Stimulated activated CD4-positive, alpha-beta T cell treated with anti-CD3 and anti-CD28 coated beads, Interleukin-4, amount 100 ng/mL, for 4 hours (primary cell): ENCODE data around the gene KCTD15.

Source experiments
- DNase-seq, 2 experiments: peaks; one replicate each; pipeline ENCODE4 v3.0.0-alpha.2; 2020

The KCTD15 gene

GRCh38 chr19:33796164-33796875, at the start of gene KCTD15:
TSS of gene KCTD15 (plus strand) at chr19:33796870. CDS start at chr19:33800455, 3,585 bp downstream.
- peak; percentile 21 to 39 for DNase-seq

- no peak for DNase-seq
Observed at GRCh38 chr19:33747273-33747672, 49.4 kb upstream of the KCTD15 start.

GRCh38 chr19:33748231-33748630, 48.4 kb upstream of the KCTD15 start:
- no peak for DNase-seq

GRCh38 chr19:33749016-33749415, 47.7 kb upstream of the KCTD15 start:
- DNase-seq: no peak

- DNase-seq: no peak
Observed at GRCh38 chr19:33749619-33750175, 47.0 kb upstream of the KCTD15 start.

GRCh38 chr19:33750587-33751435, 45.9 kb upstream of the KCTD15 start:
- no peak for DNase-seq

GRCh38 chr19:33751436-33751770, 45.3 kb upstream of the KCTD15 start:
- no peak for DNase-seq

- DNase-seq: no peak
Observed at GRCh38 chr19:33752018-33752800, 44.5 kb upstream of the KCTD15 start.

GRCh38 chr19:33752945-33753344, 43.7 kb upstream of the KCTD15 start:
- no peak for DNase-seq

GRCh38 chr19:33754361-33754760, 42.3 kb upstream of the KCTD15 start:
- DNase-seq: no peak

GRCh38 chr19:33755099-33756035, 41.3 kb upstream of the KCTD15 start:
- DNase-seq: no peak

- DNase-seq: no peak
Observed at GRCh38 chr19:33756177-33756576, 40.5 kb upstream of the KCTD15 start.

GRCh38 chr19:33758541-33759013, 38.1 kb upstream of the KCTD15 start:
- DNase-seq: no peak

- DNase-seq: no peak
Observed at GRCh38 chr19:33759356-33759755, 37.3 kb upstream of the KCTD15 start.

GRCh38 chr19:33763633-33764371, 32.9 kb upstream of the KCTD15 start:
- no peak for DNase-seq

- DNase-seq: no peak
Observed at GRCh38 chr19:33766623-33767022, 30.0 kb upstream of the KCTD15 start.

- peak in 1 of 2 experiments; percentile 27 for DNase-seq
Observed at GRCh38 chr19:33767898-33768413, 28.7 kb upstream of the KCTD15 start.

GRCh38 chr19:33769208-33769607, 27.5 kb upstream of the KCTD15 start:
- DNase-seq: no peak

- DNase-seq: no peak
Observed at GRCh38 chr19:33770107-33770506, 26.6 kb upstream of the KCTD15 start.

- DNase-seq: peak; percentile 38 to 62
Observed at GRCh38 chr19:33771384-33772101, 25.1 kb upstream of the KCTD15 start.
